ENCODE data around the gene OR4E2.

OR4E2 gene

GRCh38 chr14:21654215-21654614 is 580 bp downstream of the OR4E2 start:
- no peaks in the 10 kb centered on the region for H3K36me3 Mint-ChIP-seq (ENCODE audit: low read depth)
- no peaks in the 10 kb centered on the region for H3K4me1 Mint-ChIP-seq

DNA sequence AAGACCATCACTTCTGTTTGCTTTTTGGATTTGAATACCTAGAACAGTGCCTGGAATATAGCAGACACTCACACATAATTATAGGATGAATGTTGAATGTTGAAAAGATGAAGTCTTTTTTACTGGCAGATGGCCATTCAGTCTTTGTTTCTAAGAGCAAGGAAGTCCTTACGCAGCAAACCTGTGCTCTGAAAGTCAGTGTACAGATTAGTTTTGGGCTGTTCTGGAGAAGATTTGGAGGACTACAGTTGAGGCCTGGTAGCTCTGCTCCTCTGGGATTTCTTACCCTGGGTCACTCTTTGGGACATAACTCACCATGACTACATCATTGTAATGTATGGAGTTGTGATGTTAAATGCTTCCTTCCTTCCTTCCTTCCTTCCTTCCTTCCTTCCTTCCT is 3.3 kb downstream of the OR4E2 start:
- Mint-ChIP-seq H3K27me3 (ENCODE audit: low read depth) (peaks cover 4% of the 10 kb centered on the region), H3K4me3 (no peak overlapping the region), H3K4me1 (no peaks in the 10 kb centered on the region), H3K9me3 (no peaks in the 10 kb centered on the region), H3K36me3 (ENCODE audit: low read depth) (no peaks in the 10 kb centered on the region), H3K27ac (no peak overlapping the region)
- TF ChIP-seq, protein P1, sequence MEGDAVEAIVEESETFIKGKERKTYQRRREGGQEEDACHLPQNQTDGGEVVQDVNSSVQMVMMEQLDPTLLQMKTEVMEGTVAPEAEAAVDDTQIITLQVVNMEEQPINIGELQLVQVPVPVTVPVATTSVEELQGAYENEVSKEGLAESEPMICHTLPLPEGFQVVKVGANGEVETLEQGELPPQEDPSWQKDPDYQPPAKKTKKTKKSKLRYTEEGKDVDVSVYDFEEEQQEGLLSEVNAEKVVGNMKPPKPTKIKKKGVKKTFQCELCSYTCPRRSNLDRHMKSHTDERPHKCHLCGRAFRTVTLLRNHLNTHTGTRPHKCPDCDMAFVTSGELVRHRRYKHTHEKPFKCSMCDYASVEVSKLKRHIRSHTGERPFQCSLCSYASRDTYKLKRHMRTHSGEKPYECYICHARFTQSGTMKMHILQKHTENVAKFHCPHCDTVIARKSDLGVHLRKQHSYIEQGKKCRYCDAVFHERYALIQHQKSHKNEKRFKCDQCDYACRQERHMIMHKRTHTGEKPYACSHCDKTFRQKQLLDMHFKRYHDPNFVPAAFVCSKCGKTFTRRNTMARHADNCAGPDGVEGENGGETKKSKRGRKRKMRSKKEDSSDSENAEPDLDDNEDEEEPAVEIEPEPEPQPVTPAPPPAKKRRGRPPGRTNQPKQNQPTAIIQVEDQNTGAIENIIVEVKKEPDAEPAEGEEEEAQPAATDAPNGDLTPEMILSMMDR (IDR thresholded peaks at IDR 0.05; ENCODE audit: unreplicated experiment in 3 of 3) = no peak

More at GRCh38 chr14:21654215-21654614, 580 bp downstream of the OR4E2 start:
- H3K9me3 Mint-ChIP-seq = no peaks in the 10 kb centered on the region
- no peak overlapping the region for H3K4me3 Mint-ChIP-seq
- no peaks in the 10 kb centered on the region for H3K27me3 Mint-ChIP-seq (ENCODE audit: low read depth)
- H3K27ac Mint-ChIP-seq = no peak overlapping the region
- TF ChIP-seq, protein P1 (IDR thresholded peaks at IDR 0.05; ENCODE audit: unreplicated experiment in 3 of 3) = no peak

GRCh38 chr14:21668377-21668776 is 14.7 kb downstream of the OR4E2 start:
- Mint-ChIP-seq H3K9me3 (no peaks in the 10 kb centered on the region), H3K36me3 (ENCODE audit: low read depth) (no peaks in the 10 kb centered on the region), H3K4me1 (no peaks in the 10 kb centered on the region), H3K4me3 (no peak overlapping the region), H3K27me3 (ENCODE audit: low read depth) (no peaks in the 10 kb centered on the region), H3K27ac (no peak overlapping the region)
- TF ChIP-seq, protein P1 (IDR thresholded peaks at IDR 0.05; ENCODE audit: unreplicated experiment in 3 of 3) = no peak

- Mint-ChIP-seq H3K36me3 (ENCODE audit: low read depth) (no peaks in the 10 kb centered on the region), H3K27ac (no peak overlapping the region), H3K9me3 (no peaks in the 10 kb centered on the region), H3K4me1 (no peaks in the 10 kb centered on the region), H3K4me3 (no peak overlapping the region), H3K27me3 (ENCODE audit: low read depth) (no peaks in the 10 kb centered on the region)
- TF ChIP-seq, protein P1 (IDR thresholded peaks at IDR 0.05; ENCODE audit: unreplicated experiment in 3 of 3) = no peak
Measured at GRCh38 chr14:21669284-21669683, 15.6 kb downstream of the OR4E2 start.

DNA sequence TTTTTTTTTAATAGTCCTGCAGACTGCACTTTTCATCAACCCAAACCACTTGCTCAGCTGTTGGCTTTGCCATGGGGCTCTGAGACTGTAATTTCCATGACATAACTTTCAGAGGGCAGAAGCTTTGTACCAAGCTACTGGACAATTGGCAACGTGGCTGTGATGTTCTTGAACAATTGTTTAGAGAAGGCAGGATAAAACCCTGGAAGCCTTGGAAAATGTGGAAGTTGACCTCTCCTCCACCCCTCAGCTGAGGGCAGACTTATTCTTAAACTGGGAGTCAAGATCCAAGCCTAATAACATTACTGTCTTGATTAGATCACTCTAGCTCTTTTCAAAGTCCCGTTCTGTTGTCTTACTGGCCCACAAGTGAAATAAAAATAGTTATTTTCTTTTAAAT is 17.7 kb downstream of the OR4E2 start:
- no peaks in the 10 kb centered on the region for H3K4me1 Mint-ChIP-seq
- H3K27me3 Mint-ChIP-seq (ENCODE audit: low read depth) = no peaks in the 10 kb centered on the region
- no peaks in the 10 kb centered on the region for H3K9me3 Mint-ChIP-seq
- H3K27ac Mint-ChIP-seq = no peak overlapping the region
- TF ChIP-seq, protein P1 (IDR thresholded peaks at IDR 0.05; ENCODE audit: unreplicated experiment in 3 of 3) = no peak
- H3K4me3 Mint-ChIP-seq = no peak overlapping the region
- no peaks in the 10 kb centered on the region for H3K36me3 Mint-ChIP-seq (ENCODE audit: low read depth)

DNA sequence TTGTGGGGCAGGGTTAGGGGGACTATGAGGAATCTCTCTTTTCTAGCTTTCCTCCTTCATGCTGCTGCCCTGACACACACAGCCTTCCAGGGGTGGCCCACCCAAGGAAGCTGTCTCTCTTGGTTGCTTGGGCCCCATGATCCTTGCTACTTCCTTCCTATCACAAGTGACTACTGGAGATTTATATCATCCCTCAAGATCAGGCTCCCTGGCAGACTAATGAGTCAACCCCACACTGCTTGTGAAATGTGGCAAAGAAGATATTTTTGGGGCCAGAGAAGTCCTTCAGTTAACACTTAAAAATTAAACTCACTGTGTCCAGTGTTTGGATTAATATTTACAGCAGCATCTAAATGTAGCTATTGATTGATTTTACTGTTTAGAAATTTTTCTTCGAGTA is 18.5 kb downstream of the OR4E2 start:
- Mint-ChIP-seq H3K27me3 (ENCODE audit: low read depth) (no peaks in the 10 kb centered on the region), H3K36me3 (ENCODE audit: low read depth) (no peaks in the 10 kb centered on the region), H3K4me3 (no peak overlapping the region), H3K4me1 (no peaks in the 10 kb centered on the region), H3K9me3 (no peaks in the 10 kb centered on the region), H3K27ac (no peak overlapping the region)
- TF ChIP-seq, protein P1 (IDR thresholded peaks at IDR 0.05; ENCODE audit: unreplicated experiment in 3 of 3) = no peak
